Endothelial cell of umbilical vein (primary cell): ENCODE data around the gene FGD5. TPM values are rescaled to one million over a fixed set of nuclear protein-coding genes. Genes with fewer than 3 reads are reported as not detected.

Source experiments
- BruUV-seq: library from RNA; stranded (reverse); fragments of 400-500 nt; replicated peaks from 2 replicates; lab custom pipeline; 2021; lab: Mats Ljungman, UMichigan
- CTCF ChIA-PET: fragments of 300-600, 350-600 bp; sonication (Branson Sonifier 250); formaldehyde crosslinking; loops from one replicate; lab custom pipeline; 2021; ENCODE audit warnings: antibody characterized with exemption, inconsistent platforms; lab: Charles Lee
- POLR2A ChIA-PET: fragments of 300-600, 350-600 bp; sonication (Branson Sonifier 250); formaldehyde crosslinking; loops from one replicate; lab custom pipeline; 2021; ENCODE audit warnings: antibody characterized with exemption, inconsistent platforms; lab: Charles Lee
- DNase-seq: peaks from one replicate; pipeline ENCODE4 v3.0.0-alpha.2; 2011; ENCODE audit warnings: low read depth, low spot score
- FAIRE-seq: peaks from 2 replicates; lab custom pipeline; 2011; peaks lifted over from hg19 to GRCh38; lab: Jason Lieb, UNC
- H2AFZ ChIP-seq: 2 replicates; pipeline ENCODE4 v1.6.0; 2012; ENCODE audit warnings: low read depth, low read length, control low read depth, inconsistent platforms
- H3K27ac ChIP-seq: 2 replicates; pipeline ENCODE4 v1.5.1; 2011; ENCODE audit warnings: low read depth, mild to moderate bottlenecking, control low read depth, low read length, moderate library complexity; ENCODE audit not compliant: insufficient read depth
- H3K27me3 ChIP-seq, 2 experiments: 2 replicates each; pipeline versions ENCODE4 v1.6.0 to v1.6.1; 2011; ENCODE audit warnings: low read length in 2 of 2, mixed read lengths in 1 of 2; ENCODE audit not compliant: control insufficient read depth in 2 of 2, insufficient read depth in 2 of 2
- H3K36me3 ChIP-seq, 2 experiments: 2 replicates in 1 of 2; 3 replicates in 1 of 2; pipeline ENCODE4 v1.5.1; 2011; ENCODE audit warnings: low read length in 2 of 2, mild to moderate bottlenecking in 1 of 2, moderate library complexity in 1 of 2; ENCODE audit not compliant: control insufficient read depth in 2 of 2, insufficient read depth in 2 of 2; ENCODE audit errors: extremely low read depth in 1 of 2
- H3K4me1 ChIP-seq: 3 replicates; pipeline ENCODE4 v1.5.1; 2011; ENCODE audit warnings: mild to moderate bottlenecking, low read length; ENCODE audit not compliant: control insufficient read depth, insufficient read depth; ENCODE audit errors: extremely low read depth
- H3K4me2 ChIP-seq: 2 replicates; pipeline ENCODE4 v1.6.1; 2011; ENCODE audit warnings: low read length, control low read depth, mixed read lengths; ENCODE audit not compliant: insufficient read depth
- H3K4me3 ChIP-seq, 3 experiments: fragments of 200-600 bp in 1 of 3; sonication (generic), shearing (Covaris generic) in 1 of 3; replicated peaks in 1 of 3; 2 replicates each; pipeline ENCODE4 v1.5.1; 2011 to 2016; ENCODE audit warnings: control low read depth in 3 of 3, low read length in 3 of 3, mild to moderate bottlenecking in 2 of 3, inconsistent platforms in 1 of 3, low read depth in 1 of 3, moderate library complexity in 1 of 3; ENCODE audit not compliant: insufficient read depth in 1 of 3
- H3K79me2 ChIP-seq: 2 replicates; pipeline ENCODE4 v1.6.0; 2012; ENCODE audit warnings: low read length, inconsistent platforms; ENCODE audit not compliant: control insufficient read depth, insufficient read depth
- H3K9ac ChIP-seq: replicated peaks from 2 replicates; pipeline ENCODE3; 2011; ENCODE audit warnings: low read length, control low read depth; ENCODE audit not compliant: insufficient read depth; ENCODE audit errors: extremely low read depth
- H3K9me1 ChIP-seq: replicated peaks from 3 replicates; pipeline ENCODE4 v1.6.0; 2011; ENCODE audit warnings: mild to moderate bottlenecking, low read length; ENCODE audit not compliant: control insufficient read depth, insufficient read depth; ENCODE audit errors: extremely low read depth
- H3K9me3 ChIP-seq: replicated peaks from 2 replicates; pipeline ENCODE4 v1.5.1; 2012; ENCODE audit warnings: low read length, inconsistent platforms; ENCODE audit not compliant: control insufficient read depth, insufficient read depth
- H4K20me1 ChIP-seq: replicated peaks from 2 replicates; pipeline ENCODE3; 2011; ENCODE audit warnings: mild to moderate bottlenecking, low read length; ENCODE audit not compliant: control insufficient read depth, insufficient read depth; ENCODE audit errors: extremely low read depth
- EZH2 ChIP-seq: IDR thresholded peaks from 2 replicates; pipeline ENCODE4 v1.6.1; 2012; ENCODE audit warnings: borderline replicate concordance, low read depth, mild to moderate bottlenecking, moderate library complexity, low read length, inconsistent platforms; ENCODE audit not compliant: severe bottlenecking
- FOS ChIP-seq: IDR thresholded peaks from 2 replicates; pipeline ENCODE4 v1.6.1; 2011; ENCODE audit warnings: mild to moderate bottlenecking, low read length, moderate library complexity, borderline replicate concordance; ENCODE audit not compliant: insufficient read depth
- GATA2 ChIP-seq: IDR thresholded peaks from 2 replicates; pipeline ENCODE4 v1.7.0; 2011; ENCODE audit warnings: low read depth, mild to moderate bottlenecking, moderate library complexity, mixed read lengths, low read length; ENCODE audit not compliant: insufficient read length, insufficient read depth
- MAX ChIP-seq: IDR thresholded peaks from 2 replicates; pipeline ENCODE4 v1.6.1; 2011; ENCODE audit not compliant: insufficient read depth, insufficient read length
- POLR2A ChIP-seq: IDR thresholded peaks from 2 replicates; pipeline ENCODE4 v1.6.1; 2012; ENCODE audit warnings: low read depth, mild to moderate bottlenecking, control low read depth, low read length
- POLR2AphosphoS5 ChIP-seq: IDR thresholded peaks from 2 replicates; pipeline ENCODE4 v1.6.1; 2012; ENCODE audit warnings: low read depth, mild to moderate bottlenecking, control low read depth, low read length, moderate library complexity; ENCODE audit not compliant: insufficient read depth
- dilution Hi-C: fragments of 300-500 bp; cut with MboI; formaldehyde crosslinking; loops from one replicate; pipeline ENCODE4 v1.15.0; 2019; ENCODE audit warnings: low sequenced_read_pairs; ENCODE audit not compliant: extremely low pct_ligation_motif_present
- intact Hi-C: fragments of 100-400 bp; cut with micrococcal nuclease; formaldehyde crosslinking; loops from one replicate; pipeline ENCODE4 v1.10.0; 2022
- polyA plus RNA-seq, 4 experiments: library from polyadenylated mRNA; depleted of rRNA in 3 of 4; stranded (reverse) in 3 of 4; unstranded in 1 of 4; fragments of >200 nt; gene quantifications; 2 replicates each; pipeline versions ENCODE4 v1.2.1 to v1.2.3, GENCODE V29; 2011 to 2012; ENCODE audit warnings: missing spikeins in 1 of 4
- total RNA-seq: library from RNA; stranded (reverse); gene quantifications from 2 replicates; pipeline ENCODE4 v1.2.3, GENCODE V29; 2021

Gene FGD5
- total and polyA plus RNA-seq, 2 donors (not counting 3 experiments of a cell fraction or from before 2014, with no cell fraction given): 49.6 to 134 TPM

DNA sequence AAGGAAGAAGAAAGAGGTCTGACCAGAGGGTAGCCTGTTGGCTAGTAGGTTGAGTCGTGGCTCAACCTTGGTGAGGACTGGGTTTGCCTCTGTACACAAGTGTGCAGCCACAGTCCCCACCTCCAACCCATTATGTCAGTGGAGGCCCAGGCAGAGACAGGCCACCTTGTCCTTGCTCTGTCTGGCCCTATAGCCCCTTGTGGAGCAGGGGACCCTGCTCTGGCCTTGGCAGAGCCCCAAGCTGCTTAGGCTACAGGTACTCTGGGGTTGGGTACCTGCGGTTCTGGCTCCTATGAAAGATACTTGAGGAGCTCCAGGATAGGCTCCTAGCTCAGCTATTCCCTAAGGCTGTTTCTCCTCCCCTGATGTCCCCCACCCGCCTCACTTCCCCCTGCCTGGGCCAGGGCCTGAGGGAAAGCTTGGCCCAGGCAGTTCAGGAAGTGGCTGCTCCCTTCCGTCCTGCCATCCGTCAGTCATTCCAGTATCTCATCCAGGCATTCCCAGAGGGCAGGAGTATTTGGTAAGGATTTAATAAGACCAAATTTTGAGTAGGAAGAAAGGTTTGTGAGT, 44.0 kb downstream of the FGD5 start:
- no peak overlapping the region for H3K4me3 ChIP-seq
- dilution Hi-C loops (no loop called here), intact Hi-C loops (loop anchor here (1.0 to 5.0 kb wide), 3 partner anchors 14 to 71 kb away; no protein-coding TSS in a partner anchor)
- peaks cover 3% of the 10 kb centered on the region for H4K20me1 ChIP-seq
- H3K4me2 ChIP-seq: no peak overlapping the region
- peaks cover 24% of the 10 kb centered on the region for H3K4me1 ChIP-seq
- DNase-seq: peak; percentile 28
- no peak overlapping the region for H2AFZ ChIP-seq
- no peaks in the 10 kb centered on the region for H3K27me3 ChIP-seq
- ChIA-PET CTCF (interaction anchor here (0.6 to 1.9 kb wide), 14 partner anchors 12 to 82 kb away, joined by 3 to 13 read pairs (median 4); no protein-coding TSS in a partner anchor), POLR2A (no interaction called here)
- H3K9me1 ChIP-seq: no peaks in the 10 kb centered on the region
- H3K9me3 ChIP-seq: no peaks in the 10 kb centered on the region
- H3K79me2 ChIP-seq: peaks cover 41% of the 10 kb centered on the region
- no peak overlapping the region for H3K9ac ChIP-seq
- no TSS peak for BruUV-seq
- no peak overlapping the region for H3K27ac ChIP-seq
- peaks cover 10 to 31% of the 10 kb centered on the region in 2 experiments for H3K36me3 ChIP-seq
- TF ChIP-seq POLR2A: no peak
- no peak for TF ChIP-seq POLR2AphosphoS5
- TF ChIP-seq MAX: no peak
- TF ChIP-seq EZH2: no peak
- TF ChIP-seq FOS: no peak
- TF ChIP-seq GATA2: no peak
- peak; percentile 86 for FAIRE-seq
